AG10803 (cell line): ENCODE measurements around the gene CTXN1.

Experiments used
- DNase-seq: peaks from one replicate; pipeline ENCODE4 v3.0.0; 2010; ENCODE audit warnings: low read depth
- H3K4me3 ChIP-seq: 2 replicates; pipeline ENCODE4 v1.5.1; 2011; ENCODE audit warnings: mild to moderate bottlenecking, low read length, control low read depth
- TF ChIP-seq, protein P1 (sequence below): conservative IDR thresholded peaks from 2 replicates; pipeline ENCODE4 v1.5.1; 2011; ENCODE audit warnings: mild to moderate bottlenecking, low read length, control low read depth, inconsistent platforms

CTXN1 gene

DNA sequence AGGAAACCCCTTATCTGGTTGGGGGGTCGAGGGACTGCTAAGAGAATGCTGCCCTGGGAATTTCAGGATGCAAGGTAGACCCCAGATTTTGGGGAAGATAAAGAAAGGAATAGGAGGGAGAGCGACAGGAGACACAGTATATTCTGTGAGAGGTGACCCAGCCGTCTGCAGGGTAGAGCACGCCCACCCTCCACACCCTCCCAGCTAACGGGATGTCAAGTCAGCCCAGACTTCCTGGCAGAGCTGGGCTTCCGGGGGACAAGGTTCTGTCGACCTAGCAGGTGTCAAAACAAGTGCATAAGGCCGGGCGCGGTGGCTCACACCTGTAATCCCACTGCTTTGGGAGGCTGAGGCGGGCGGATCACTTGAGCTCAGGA is 51.0 kb downstream of the CTXN1 start:
- TF ChIP-seq, protein P1, sequence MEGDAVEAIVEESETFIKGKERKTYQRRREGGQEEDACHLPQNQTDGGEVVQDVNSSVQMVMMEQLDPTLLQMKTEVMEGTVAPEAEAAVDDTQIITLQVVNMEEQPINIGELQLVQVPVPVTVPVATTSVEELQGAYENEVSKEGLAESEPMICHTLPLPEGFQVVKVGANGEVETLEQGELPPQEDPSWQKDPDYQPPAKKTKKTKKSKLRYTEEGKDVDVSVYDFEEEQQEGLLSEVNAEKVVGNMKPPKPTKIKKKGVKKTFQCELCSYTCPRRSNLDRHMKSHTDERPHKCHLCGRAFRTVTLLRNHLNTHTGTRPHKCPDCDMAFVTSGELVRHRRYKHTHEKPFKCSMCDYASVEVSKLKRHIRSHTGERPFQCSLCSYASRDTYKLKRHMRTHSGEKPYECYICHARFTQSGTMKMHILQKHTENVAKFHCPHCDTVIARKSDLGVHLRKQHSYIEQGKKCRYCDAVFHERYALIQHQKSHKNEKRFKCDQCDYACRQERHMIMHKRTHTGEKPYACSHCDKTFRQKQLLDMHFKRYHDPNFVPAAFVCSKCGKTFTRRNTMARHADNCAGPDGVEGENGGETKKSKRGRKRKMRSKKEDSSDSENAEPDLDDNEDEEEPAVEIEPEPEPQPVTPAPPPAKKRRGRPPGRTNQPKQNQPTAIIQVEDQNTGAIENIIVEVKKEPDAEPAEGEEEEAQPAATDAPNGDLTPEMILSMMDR = no peak
- H3K4me3 ChIP-seq = no peak overlapping the region
- DNase-seq = no peak
